ENCODE data around the gene NFU1. TPM values are rescaled to one million over a fixed set of nuclear protein-coding genes. Genes with fewer than 3 reads are reported as not detected.

NFU1 gene
- total and polyA plus RNA-seq, 2 of the 13 experiments (the other 11 are each of a cell fraction or from before 2014, with no cell fraction given): 39.1 to 84.0 TPM

GRCh38 chr2:69386789-69387734 is 50.2 kb downstream of the NFU1 start, which contains the start of gene GFPT1 (continued):
- TF ChIP-seq AHDC1 (CRISPR knock-in tag; IDR thresholded peaks at IDR 0.05; ENCODE audit: borderline replicate concordance): no peak; the same call in 1 of the 2 replicates
- peak; percentile 53 for TF ChIP-seq FOXO1 (CRISPR knock-in tag; IDR thresholded peaks at IDR 0.05)
- peak; percentile 82 for TF ChIP-seq ZBTB14 (CRISPR knock-in tag; IDR thresholded peaks at IDR 0.05)
- TF ChIP-seq MAZ (IDR thresholded peaks at IDR 0.05; ENCODE audit: borderline replicate concordance, low read depth, low read length): peak; percentile 69
- TF ChIP-seq MAZ (CRISPR knock-in tag; IDR thresholded peaks at IDR 0.05; ENCODE audit: low read depth): peak; percentile 96
- TF ChIP-seq ZNF18 (CRISPR knock-in tag; IDR thresholded peaks at IDR 0.05; ENCODE audit: insufficient replicate concordance): peak; percentile 24
- peak; percentile 12; the same call in 1 of the 2 replicates for TF ChIP-seq FOSL1 (CRISPR knock-in tag; IDR thresholded peaks at IDR 0.05; ENCODE audit: borderline replicate concordance)
- TF ChIP-seq ZNF441 (CRISPR knock-in tag; IDR thresholded peaks at IDR 0.05; ENCODE audit: borderline replicate concordance): no peak; the same call in 1 of the 2 replicates
- no peak for TF ChIP-seq DDIT3 (CRISPR knock-in tag; IDR thresholded peaks at IDR 0.05)
- TF ChIP-seq RFX1 (IDR thresholded peaks at IDR 0.05): no peak
- no peak for TF ChIP-seq ZNF10 (CRISPR knock-in tag; IDR thresholded peaks at IDR 0.05; ENCODE audit: borderline replicate concordance, low read depth)
- peak; percentile 66 for TF ChIP-seq RNF2 (conservative IDR thresholded peaks at IDR 0.05; ENCODE audit: low read depth)
- TF ChIP-seq HNRNPUL1 (IDR thresholded peaks at IDR 0.05; ENCODE audit: low read depth, low read length): no peak
- TF ChIP-seq ZNF264 (CRISPR knock-in tag; IDR thresholded peaks at IDR 0.05): no peak; the same call in 1 of the 2 replicates
- peak; percentile 96; the same call in 1 of the 2 replicates for TF ChIP-seq ZNF776 (CRISPR knock-in tag; IDR thresholded peaks at IDR 0.05)
- peak; percentile 63; the same call in 1 of the 2 replicates for TF ChIP-seq ZNF766 (CRISPR knock-in tag; IDR thresholded peaks at IDR 0.05; ENCODE audit: borderline replicate concordance)
- TF ChIP-seq TFDP1 (CRISPR knock-in tag; IDR thresholded peaks at IDR 0.05; ENCODE audit: borderline replicate concordance): peak; percentile 88
- peak; percentile 87 for TF ChIP-seq KDM2A (CRISPR knock-in tag; IDR thresholded peaks at IDR 0.05; ENCODE audit: borderline replicate concordance, low read depth)

Data from HepG2 (cell line).